Peyer's patch (tissue), 4 donors: ENCODE measurements around the gene FAM171A1.

Experiments
- POLR2A ChIP-seq, 2 donors: fragments of 450-650 bp; IDR thresholded peaks; one replicate each; pipeline ENCODE4 v1.5.1; 2017; ENCODE audit warnings: antibody characterized with exemption in 2 of 2, mild to moderate bottlenecking in 2 of 2, moderate library complexity in 2 of 2
- TF ChIP-seq, protein P1 (sequence below), 6 experiments: fragments of 450-650 bp in 4 of 6; fragments of 200-600 bp in 2 of 6; sonication (generic) in 1 of 6; IDR thresholded peaks; one replicate each; pipeline ENCODE4 v1.5.1; 2017 to 2019; ENCODE audit warnings: antibody characterized with exemption in 6 of 6, mild to moderate bottlenecking in 3 of 6, moderate library complexity in 1 of 6

DNA sequence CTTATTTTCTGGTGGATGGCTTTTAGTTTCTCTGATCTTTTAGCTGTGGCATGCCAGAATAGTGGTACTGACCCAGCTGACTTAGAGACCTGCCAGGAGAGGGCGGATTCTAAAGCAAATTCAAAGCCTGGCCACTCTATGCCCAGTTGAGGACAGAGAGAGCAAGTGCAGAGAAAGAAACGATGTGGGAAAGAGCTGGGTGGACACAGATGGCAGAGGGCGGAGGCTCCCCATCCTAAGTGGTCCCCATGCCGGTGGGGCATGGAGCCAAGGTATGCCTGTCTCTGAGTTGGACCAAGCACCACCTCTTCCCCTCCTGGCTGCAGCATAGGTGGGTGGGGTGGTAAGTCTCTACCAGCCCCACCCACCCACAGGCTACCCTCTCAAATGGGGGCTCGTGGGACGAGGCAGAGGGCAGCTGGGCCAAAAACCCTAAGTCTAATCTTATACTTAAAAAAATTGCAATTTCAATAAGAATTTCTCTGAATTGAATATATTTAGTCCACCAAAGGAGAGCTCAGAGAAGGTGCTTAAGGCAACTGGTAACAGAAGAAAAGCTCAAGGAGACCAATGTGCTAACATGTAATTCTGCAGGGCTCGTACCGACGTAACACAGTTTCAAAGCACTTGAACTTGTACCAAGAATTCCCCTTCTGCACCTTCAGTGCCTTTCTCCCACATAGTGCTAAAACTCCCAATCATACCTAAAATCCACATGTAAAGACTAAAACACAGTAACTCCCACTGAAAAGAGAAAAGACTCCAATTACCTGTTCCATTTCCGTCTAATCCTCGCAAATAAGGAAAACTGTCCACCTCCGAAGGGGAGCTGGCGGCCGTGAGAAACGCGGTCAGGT, 116.9 kb downstream of the FAM171A1 start:
- TF ChIP-seq, protein P1, sequence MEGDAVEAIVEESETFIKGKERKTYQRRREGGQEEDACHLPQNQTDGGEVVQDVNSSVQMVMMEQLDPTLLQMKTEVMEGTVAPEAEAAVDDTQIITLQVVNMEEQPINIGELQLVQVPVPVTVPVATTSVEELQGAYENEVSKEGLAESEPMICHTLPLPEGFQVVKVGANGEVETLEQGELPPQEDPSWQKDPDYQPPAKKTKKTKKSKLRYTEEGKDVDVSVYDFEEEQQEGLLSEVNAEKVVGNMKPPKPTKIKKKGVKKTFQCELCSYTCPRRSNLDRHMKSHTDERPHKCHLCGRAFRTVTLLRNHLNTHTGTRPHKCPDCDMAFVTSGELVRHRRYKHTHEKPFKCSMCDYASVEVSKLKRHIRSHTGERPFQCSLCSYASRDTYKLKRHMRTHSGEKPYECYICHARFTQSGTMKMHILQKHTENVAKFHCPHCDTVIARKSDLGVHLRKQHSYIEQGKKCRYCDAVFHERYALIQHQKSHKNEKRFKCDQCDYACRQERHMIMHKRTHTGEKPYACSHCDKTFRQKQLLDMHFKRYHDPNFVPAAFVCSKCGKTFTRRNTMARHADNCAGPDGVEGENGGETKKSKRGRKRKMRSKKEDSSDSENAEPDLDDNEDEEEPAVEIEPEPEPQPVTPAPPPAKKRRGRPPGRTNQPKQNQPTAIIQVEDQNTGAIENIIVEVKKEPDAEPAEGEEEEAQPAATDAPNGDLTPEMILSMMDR (IDR thresholded peaks at IDR 0.05), result no peak
- no peak for TF ChIP-seq POLR2A (IDR thresholded peaks at IDR 0.05)
